Mesenchymal stem cell (in vitro differentiated cells and primary cell): ENCODE measurements around the gene RNF103.
"Not testable (repeated sequence)": the region's sequence is repeated elsewhere in the genome, so short reads cannot be mapped to it uniquely, and the experiment has no call there.

Experiments
- DNase-seq: peaks from one replicate; pipeline ENCODE4 v3.0.0-alpha.2; 2013
- H2AFZ ChIP-seq: one replicate; pipeline ENCODE4 v1.6.1; 2013; ENCODE audit warnings: low read depth, mild to moderate bottlenecking, control low read depth, inconsistent platforms, low read length, moderate library complexity
- H2AK5ac ChIP-seq: 2 replicates; pipeline ENCODE4 v1.6.1; 2013; ENCODE audit warnings: low read length, moderate library complexity, mild to moderate bottlenecking, inconsistent platforms; ENCODE audit not compliant: severe bottlenecking
- H2BK120ac ChIP-seq: one replicate; pipeline ENCODE4 v1.6.1; 2013; ENCODE audit warnings: low read depth, mild to moderate bottlenecking, inconsistent platforms, low read length, moderate library complexity
- H2BK12ac ChIP-seq, 2 experiments: one replicate each; pipeline ENCODE4 v1.6.1; 2013; ENCODE audit warnings: inconsistent platforms in 2 of 2, low read length in 2 of 2, mild to moderate bottlenecking in 2 of 2, moderate library complexity in 2 of 2, control low read depth in 1 of 2
- H2BK15ac ChIP-seq: one replicate; pipeline ENCODE4 v1.6.1; 2013; ENCODE audit warnings: mild to moderate bottlenecking, low read depth, inconsistent platforms; ENCODE audit not compliant: poor library complexity, severe bottlenecking
- H2BK5ac ChIP-seq: 2 replicates; pipeline ENCODE4 v1.6.1; 2013; ENCODE audit warnings: low read depth, mild to moderate bottlenecking, low read length, control low read depth, inconsistent platforms; ENCODE audit not compliant: poor library complexity, severe bottlenecking
- H3K14ac ChIP-seq, 2 experiments: one replicate each; pipeline ENCODE4 v1.6.1; 2013; ENCODE audit warnings: inconsistent platforms in 2 of 2, low read length in 2 of 2, control low read depth in 1 of 2, mild to moderate bottlenecking in 1 of 2, moderate library complexity in 1 of 2
- H3K18ac ChIP-seq, 2 experiments: one replicate each; pipeline ENCODE4 v1.6.1; 2013; ENCODE audit warnings: inconsistent platforms in 2 of 2, low read length in 2 of 2, control low read depth in 1 of 2, low read depth in 1 of 2, mild to moderate bottlenecking in 1 of 2
- H3K23ac ChIP-seq, 2 experiments: one replicate each; pipeline ENCODE4 v1.6.1; 2013; ENCODE audit warnings: inconsistent platforms in 2 of 2, low read length in 2 of 2, mild to moderate bottlenecking in 2 of 2, moderate library complexity in 2 of 2, control low read depth in 1 of 2
- H3K27ac ChIP-seq: 2 replicates; pipeline ENCODE4 v1.5.1; 2013; ENCODE audit warnings: mild to moderate bottlenecking, moderate library complexity, low read length, control low read depth, inconsistent platforms; ENCODE audit not compliant: poor library complexity, severe bottlenecking
- H3K27me3 ChIP-seq, 2 experiments: 2 replicates each; pipeline versions ENCODE4 v1.6.1 to v1.7.0; 2013; ENCODE audit warnings: low read length in 2 of 2, mild to moderate bottlenecking in 2 of 2, moderate library complexity in 2 of 2, control low read depth in 1 of 2, inconsistent platforms in 1 of 2; ENCODE audit not compliant: control insufficient read depth in 1 of 2, insufficient read depth in 1 of 2
- H3K36me3 ChIP-seq, 2 experiments: 2 replicates each; pipeline versions ENCODE4 v1.6.1 to v1.7.0; 2013; ENCODE audit warnings: low read length in 2 of 2, control low read depth in 1 of 2, inconsistent platforms in 1 of 2, low read depth in 1 of 2, mild to moderate bottlenecking in 1 of 2; ENCODE audit not compliant: insufficient read depth in 2 of 2, control insufficient read depth in 1 of 2
- H3K4ac ChIP-seq, 2 experiments: one replicate each; pipeline ENCODE4 v1.6.1; 2013; ENCODE audit warnings: inconsistent platforms in 2 of 2, low read length in 2 of 2, mild to moderate bottlenecking in 2 of 2, moderate library complexity in 2 of 2, control low read depth in 1 of 2, low read depth in 1 of 2
- H3K4me1 ChIP-seq: 2 replicates; pipeline ENCODE4 v1.6.1; 2013; ENCODE audit warnings: low read depth, low read length, control low read depth; ENCODE audit not compliant: control insufficient read depth, insufficient read depth
- H3K4me2 ChIP-seq: 2 replicates; pipeline ENCODE4 v1.6.1; 2013; ENCODE audit warnings: low read length, mild to moderate bottlenecking, inconsistent platforms; ENCODE audit not compliant: poor library complexity, severe bottlenecking
- H3K4me3 ChIP-seq, 2 experiments: 2 replicates each; pipeline versions ENCODE4 v1.5.1 to v1.7.0; 2013; ENCODE audit warnings: low read length in 2 of 2, mild to moderate bottlenecking in 2 of 2, control low read depth in 1 of 2, low read depth in 1 of 2; ENCODE audit not compliant: insufficient read depth in 1 of 2
- H3K79me1 ChIP-seq: replicated peaks from 2 replicates; pipeline ENCODE4 v1.6.1; 2013; ENCODE audit warnings: mild to moderate bottlenecking, control low read depth, low read length, inconsistent platforms; ENCODE audit not compliant: poor library complexity, severe bottlenecking
- H3K9ac ChIP-seq: 2 replicates; pipeline ENCODE4 v1.7.0; 2013; ENCODE audit warnings: mild to moderate bottlenecking, low read length, moderate library complexity
- H3K9me3 ChIP-seq: 2 replicates; pipeline ENCODE4 v1.7.0; 2013; ENCODE audit warnings: mild to moderate bottlenecking, low read length; ENCODE audit not compliant: control insufficient read depth
- H4K8ac ChIP-seq: one replicate; pipeline ENCODE4 v1.6.1; 2013; ENCODE audit warnings: inconsistent platforms, mild to moderate bottlenecking, low read length, moderate library complexity
- H4K91ac ChIP-seq: one replicate; pipeline ENCODE4 v1.6.1; 2013; ENCODE audit warnings: mild to moderate bottlenecking, low read length, inconsistent platforms
- WGBS: methylation state at CpG from one replicate; pipeline ENCODE4 v1.1.7; 2013; ENCODE audit warnings: mixed read lengths; 5-methylcytosine and 5-hydroxymethylcytosine counted together

The RNF103 gene

GRCh38 chr2:86592547-86593230, 31.0 kb downstream of the RNF103 start:
- Histone ChIP-seq H2BK15ac (no peak overlapping the region), H3K23ac (no peak overlapping the region), H3K9ac (no peak overlapping the region), H4K91ac (no peak overlapping the region), H2AFZ (no peak overlapping the region), H3K18ac (no peak overlapping the region), H3K79me1 (no peaks in the 10 kb centered on the region), H2BK120ac (no peak overlapping the region), H2BK5ac (no peak overlapping the region), H3K4me1 (no peaks in the 10 kb centered on the region), H3K4me3 (no peak overlapping the region), H2BK12ac (no peak overlapping the region), H3K27me3 (no peaks in the 10 kb centered on the region), H3K4me2 (no peak overlapping the region), H3K36me3 (no peaks in the 10 kb centered on the region), H4K8ac (no peak overlapping the region), H3K9me3 (no peaks in the 10 kb centered on the region), H2AK5ac (no peak overlapping the region), H3K27ac (no peak overlapping the region), H3K4ac (no peak overlapping the region), H3K14ac (no peak overlapping the region)
- DNase-seq: no peak
- WGBS: 78% methylated on average over 3 of the region's 3 CpGs

- not testable (repeated sequence) for H3K4me2 ChIP-seq, H3K4me1 ChIP-seq, H2BK120ac ChIP-seq, H2BK12ac ChIP-seq, H4K91ac ChIP-seq, H3K9me3 ChIP-seq, H2BK5ac ChIP-seq, H3K79me1 ChIP-seq, H3K9ac ChIP-seq, H3K27ac ChIP-seq, H3K4me3 ChIP-seq, H3K14ac ChIP-seq, H4K8ac ChIP-seq, H2AK5ac ChIP-seq, H3K23ac ChIP-seq, H3K27me3 ChIP-seq, H3K36me3 ChIP-seq, H3K18ac ChIP-seq, H2AFZ ChIP-seq, H2BK15ac ChIP-seq, H3K4ac ChIP-seq, DNase-seq
- 96% methylated on average over 5 of the region's 5 CpGs for WGBS
Observed at GRCh38 chr2:86589701-86590100, 34.0 kb downstream of the RNF103 start.

GRCh38 chr2:86584151-86584913, 39.3 kb downstream of the RNF103 start:
- no peaks in the 10 kb centered on the region for H3K27me3 ChIP-seq
- no peak overlapping the region for H3K27ac ChIP-seq
- no peak overlapping the region for H4K8ac ChIP-seq
- WGBS: 70% methylated on average over 1 of the region's 2 CpGs
- H3K79me1 ChIP-seq: no peaks in the 10 kb centered on the region
- H2BK15ac ChIP-seq: no peak overlapping the region
- H2AK5ac ChIP-seq: no peak overlapping the region
- no peak overlapping the region for H3K18ac ChIP-seq
- no peak overlapping the region for H2BK120ac ChIP-seq
- no peak overlapping the region for H3K4ac ChIP-seq
- H4K91ac ChIP-seq: no peak overlapping the region
- no peak overlapping the region for H3K14ac ChIP-seq
- no peak overlapping the region for H2BK12ac ChIP-seq
- no peaks in the 10 kb centered on the region for H3K36me3 ChIP-seq
- no peaks in the 10 kb centered on the region for H3K4me1 ChIP-seq
- no peak overlapping the region for H3K9ac ChIP-seq
- H2BK5ac ChIP-seq: no peak overlapping the region
- no peak overlapping the region for H3K4me2 ChIP-seq
- H3K9me3 ChIP-seq: no peaks in the 10 kb centered on the region
- DNase-seq: peak; percentile 79
- no peak overlapping the region for H2AFZ ChIP-seq
- H3K4me3 ChIP-seq: no peak overlapping the region
- no peak overlapping the region for H3K23ac ChIP-seq

- H2AK5ac ChIP-seq: no peak overlapping the region
- H3K4me3 ChIP-seq: no peak overlapping the region
- H3K23ac ChIP-seq: no peak overlapping the region
- no peaks in the 10 kb centered on the region for H3K79me1 ChIP-seq
- H3K18ac ChIP-seq: no peak overlapping the region
- no peak overlapping the region for H3K27ac ChIP-seq
- no peak overlapping the region for H4K91ac ChIP-seq
- H2BK12ac ChIP-seq: no peak overlapping the region
- no peak overlapping the region for H2BK120ac ChIP-seq
- no peak overlapping the region for H3K14ac ChIP-seq
- H4K8ac ChIP-seq: no peak overlapping the region
- no peaks in the 10 kb centered on the region for H3K4me1 ChIP-seq
- H3K4me2 ChIP-seq: no peak overlapping the region
- no peak overlapping the region for H3K4ac ChIP-seq
- no peak for DNase-seq
- no peak overlapping the region for H3K9ac ChIP-seq
- H3K9me3 ChIP-seq: peaks cover 3% of the 10 kb centered on the region
- H3K27me3 ChIP-seq: no peaks in the 10 kb centered on the region
- H2BK5ac ChIP-seq: no peak overlapping the region
- no peak overlapping the region for H2AFZ ChIP-seq
- H3K36me3 ChIP-seq: no peaks in the 10 kb centered on the region
- H2BK15ac ChIP-seq: no peak overlapping the region
Observed at GRCh38 chr2:86580560-86580959, 43.1 kb downstream of the RNF103 start.
